ENCODE measurements around the gene TMEM8B. TPM values are rescaled to one million over a fixed set of nuclear protein-coding genes. Genes with fewer than 3 reads are reported as not detected.

Gene TMEM8B
- polyA plus RNA-seq, 1 of the 3 experiments (the other 2 are of a cell fraction) = 5.8 TPM

GRCh38 chr9:35814106-35814840 lies 14.8 kb upstream of the TMEM8B start (continued):
- TF ChIP-seq PBX3 (IDR thresholded peaks at IDR 0.05) (no peak), CHD2 (IDR thresholded peaks at IDR 0.05; ENCODE audit: low read length, partially characterized antibody) (no peak), FOXM1 (IDR thresholded peaks at IDR 0.05; ENCODE audit: low read depth) (no peak)

DNA sequence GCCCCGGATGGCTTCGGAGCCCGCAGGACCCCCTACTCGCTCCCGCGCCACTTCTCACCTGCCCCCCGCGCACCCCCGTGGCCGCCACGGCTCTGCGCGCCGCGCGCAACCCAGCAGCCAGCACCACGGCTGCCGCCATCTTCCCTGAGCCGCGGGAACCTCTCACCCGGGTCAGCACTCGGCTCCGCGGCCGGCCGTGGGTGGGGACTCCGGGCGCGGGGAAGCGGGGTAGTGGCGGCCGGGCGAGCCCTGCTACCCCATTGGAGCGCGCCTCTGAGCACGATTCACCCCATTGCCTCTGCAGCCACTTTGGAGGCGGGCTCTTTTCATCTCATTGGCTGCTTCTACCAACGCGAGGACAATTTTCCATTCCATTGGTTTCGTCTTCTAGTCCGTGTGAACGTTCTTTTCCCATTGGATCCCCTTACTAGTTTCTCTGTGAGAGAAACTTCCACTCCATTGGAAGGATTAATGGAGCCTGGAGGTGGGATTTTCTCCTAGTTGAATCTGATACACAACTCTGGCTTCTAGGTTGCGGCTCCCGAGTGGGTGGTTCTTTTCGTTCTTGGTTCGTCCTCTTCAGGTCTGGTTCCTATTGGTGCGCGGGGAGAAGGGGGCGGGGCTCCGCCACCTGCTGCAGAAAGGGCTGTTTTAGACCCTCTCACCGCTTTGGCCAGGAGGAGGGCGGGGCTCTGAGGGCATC lies 14.0 kb upstream of the TMEM8B start, which contains the start of gene HINT2:
Gene HINT2, minus strand, starts transcription at position 202 of the 703 bp plus-strand sequence. Its CDS starts 63 bp downstream, at position 139.
- Histone ChIP-seq H3F3A (replicated peaks; ENCODE audit: insufficient read depth) (peaks cover 24% of the 10 kb centered on the region), H3K79me2 (ENCODE audit: insufficient read depth) (peaks cover 8% of the 10 kb centered on the region; the same call in 1 of the 2 replicates), H3K36me3 (replicated peaks in 1 of 2; ENCODE audit: control insufficient read depth in 1 of 2, insufficient read depth in 2 of 2, low read length in 1 of 2) (no peaks in the 10 kb centered on the region), H3K4me1 (ENCODE audit: control insufficient read depth in 1 of 2, insufficient read depth in 2 of 2, low read depth in 1 of 2, low read length in 1 of 2) (peaks cover 7 to 30% of the 10 kb centered on the region in 2 experiments; a peak in 3 of 4 replicates), H3K27ac (ENCODE audit: low read depth in 2 of 2, low read length in 1 of 2) (peak within 1 kb of the TSS; percentile 77 to 96), H3K27me3 (ENCODE audit: insufficient read depth) (no peaks in the 10 kb centered on the region), H3K4me3 (ENCODE audit: low read depth in 2 of 2, low read length in 1 of 2) (peak within 1 kb of the TSS; percentile 81 to 92), H3K9ac (peak within 1 kb of the TSS; percentile 81), H3K4me2 (peak within 1 kb of the TSS; percentile 86), H3K9me2 (no peaks in the 10 kb centered on the region), H4K20me1 (ENCODE audit: insufficient read depth) (no peaks in the 10 kb centered on the region), H3K9me3 (no peaks in the 10 kb centered on the region), H2AFZ (ENCODE audit: low read depth) (peak within 1 kb of the TSS; percentile 98)
- DNase-seq = peak; percentile 95
- WGBS (ENCODE audit: low lambda C conversion rate) = 1% methylated on average over 17 of the region's 52 CpGs
- ChIA-PET CTCF (interaction anchor here (0.6 to 5.6 kb wide), 13 partner anchors 9 to 83 kb away, joined by 3 to 44 read pairs (median 8); partner anchors contain the start of genes FAM221B, TLN1 and TMEM8B), POLR2A (interaction anchor here (0.8 to 1.7 kb wide), 3 partner anchors 25 to 151 kb away, joined by 4 to 5 read pairs (median 5); no protein-coding TSS in a partner anchor)
- TF ChIP-seq EZH2phosphoT487 (IDR thresholded peaks at IDR 0.05; ENCODE audit: borderline replicate concordance, low read depth) (no peak), SIN3A (IDR thresholded peaks at IDR 0.05; ENCODE audit: borderline replicate concordance, low read depth, low read length) (no peak), USF2 (IDR thresholded peaks at IDR 0.05; ENCODE audit: borderline replicate concordance, low read depth, low read length) (no peak), MEF2A (IDR thresholded peaks at IDR 0.05; ENCODE audit: borderline replicate concordance, low read depth) (no peak), SMC3 (IDR thresholded peaks at IDR 0.05; ENCODE audit: low read depth, low read length) (no peak), PBX3 (IDR thresholded peaks at IDR 0.05) (no peak; the same call in 1 of the 2 replicates), TCF12 (IDR thresholded peaks at IDR 0.05) (no peak), CHD2 (IDR thresholded peaks at IDR 0.05; ENCODE audit: low read length, partially characterized antibody) (peak; percentile 94), JUND (IDR thresholded peaks at IDR 0.05) (no peak), GABPA (IDR thresholded peaks at IDR 0.05; ENCODE audit: low read depth) (no peak), EP300 (IDR thresholded peaks at IDR 0.05; ENCODE audit: borderline replicate concordance in 1 of 2, low read depth in 1 of 2, low read length in 1 of 2) (no peak), NFIC (IDR thresholded peaks at IDR 0.05; ENCODE audit: borderline replicate concordance) (no peak), TAF1 (IDR thresholded peaks at IDR 0.05; ENCODE audit: borderline replicate concordance, low read depth, low read length) (peak; percentile 83), ZBTB33 (IDR thresholded peaks at IDR 0.05; ENCODE audit: borderline replicate concordance, low read depth) (peak; percentile 76; the same call in 1 of the 2 replicates), TEAD4 (IDR thresholded peaks at IDR 0.05; ENCODE audit: borderline replicate concordance, insufficient read depth) (no peak), IRF3 (IDR thresholded peaks at IDR 0.05; ENCODE audit: low read depth, low read length) (peak; percentile 85), FOSL2 (IDR thresholded peaks at IDR 0.05; ENCODE audit: borderline replicate concordance, low read depth) (no peak), RCOR1 (IDR thresholded peaks at IDR 0.05; ENCODE audit: low read length) (no peak; the same call in 1 of the 2 replicates), USF1 (IDR thresholded peaks at IDR 0.05; ENCODE audit: borderline replicate concordance, low read depth) (no peak), FOXM1 (IDR thresholded peaks at IDR 0.05; ENCODE audit: low read depth) (no peak)

All from SK-N-SH (cell line).